Stimulated activated naive CD8-positive, alpha-beta T cell treated with anti-CD3 and anti-CD28 coated beads, Interleukin-15, Interleukin-2, amounts not matched to agents 100 ng/mL and 50 ng/mL, for 24 hours (primary cell): ENCODE data around the gene TBC1D22A.

ENCODE experiments used
- H3K27ac Mint-ChIP-seq: one replicate; pipeline ENCODE4 v1.8.0; 2021; ENCODE audit warnings: mild to moderate bottlenecking, mixed read lengths
- H3K27me3 Mint-ChIP-seq: one replicate; pipeline ENCODE4 v1.8.0; 2021; ENCODE audit warnings: mixed read lengths
- H3K36me3 Mint-ChIP-seq: one replicate; pipeline ENCODE4 v1.8.0; 2021; ENCODE audit warnings: low read depth, mixed read lengths
- H3K4me1 Mint-ChIP-seq: one replicate; pipeline ENCODE4 v1.8.0; 2021; ENCODE audit warnings: low read depth, mixed read lengths
- H3K4me3 Mint-ChIP-seq: one replicate; pipeline ENCODE4 v1.8.0; 2021; ENCODE audit warnings: mild to moderate bottlenecking, mixed read lengths
- H3K9me3 Mint-ChIP-seq: one replicate; pipeline ENCODE4 v1.8.0; 2021; ENCODE audit warnings: mixed read lengths

Gene TBC1D22A

DNA sequence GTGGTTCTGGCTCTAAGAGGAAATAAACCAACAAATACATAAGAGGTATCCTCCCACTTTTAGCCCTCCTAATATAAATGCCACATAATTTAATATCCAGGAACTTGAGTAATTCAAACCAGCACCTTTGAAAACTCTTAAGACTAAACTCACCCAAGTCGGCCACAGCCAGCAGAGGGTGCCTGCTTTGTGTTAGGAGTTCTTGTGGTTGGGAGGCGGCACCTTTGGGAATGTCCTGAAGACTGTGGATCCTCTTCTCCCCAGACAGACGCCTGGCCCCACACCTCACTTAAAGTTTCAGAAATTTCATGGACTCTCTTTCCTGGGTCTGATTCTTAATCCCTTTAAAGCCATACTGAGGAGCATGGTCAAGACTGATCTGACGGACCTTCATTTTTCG, 169.0 kb downstream of the TBC1D22A start:
- Mint-ChIP-seq H3K36me3 (peaks cover 36% of the 10 kb centered on the region), H3K4me1 (peaks cover 30% of the 10 kb centered on the region), H3K9me3 (no peaks in the 10 kb centered on the region), H3K4me3 (no peak overlapping the region), H3K27ac (peak overlapping the region; percentile 42), H3K27me3 (no peaks in the 10 kb centered on the region)

DNA sequence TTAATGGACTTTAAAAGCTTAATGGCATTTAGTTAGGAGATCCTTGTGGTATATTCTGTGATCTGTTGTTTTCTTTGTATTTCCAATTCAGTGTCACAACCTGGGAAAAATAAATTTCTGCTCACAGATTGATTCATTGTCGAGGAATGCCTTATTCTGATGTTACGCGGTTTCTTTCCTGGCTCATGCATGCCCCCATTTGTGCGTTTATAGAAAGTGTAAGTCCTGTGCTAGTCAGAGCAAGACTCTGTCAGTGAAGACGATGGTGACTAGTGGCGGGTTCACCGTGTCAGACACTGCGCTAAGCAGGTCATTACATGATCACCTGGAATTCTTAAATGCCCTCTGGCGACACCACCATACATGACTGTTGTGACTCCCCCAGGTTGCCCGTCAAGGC, 169.4 kb downstream of the TBC1D22A start:
- no peak overlapping the region for H3K4me3 Mint-ChIP-seq
- H3K9me3 Mint-ChIP-seq, result no peaks in the 10 kb centered on the region
- peak overlapping the region; percentile 42 for H3K27ac Mint-ChIP-seq
- peaks cover 30% of the 10 kb centered on the region for H3K4me1 Mint-ChIP-seq
- peaks cover 36% of the 10 kb centered on the region for H3K36me3 Mint-ChIP-seq
- H3K27me3 Mint-ChIP-seq, result no peaks in the 10 kb centered on the region

DNA sequence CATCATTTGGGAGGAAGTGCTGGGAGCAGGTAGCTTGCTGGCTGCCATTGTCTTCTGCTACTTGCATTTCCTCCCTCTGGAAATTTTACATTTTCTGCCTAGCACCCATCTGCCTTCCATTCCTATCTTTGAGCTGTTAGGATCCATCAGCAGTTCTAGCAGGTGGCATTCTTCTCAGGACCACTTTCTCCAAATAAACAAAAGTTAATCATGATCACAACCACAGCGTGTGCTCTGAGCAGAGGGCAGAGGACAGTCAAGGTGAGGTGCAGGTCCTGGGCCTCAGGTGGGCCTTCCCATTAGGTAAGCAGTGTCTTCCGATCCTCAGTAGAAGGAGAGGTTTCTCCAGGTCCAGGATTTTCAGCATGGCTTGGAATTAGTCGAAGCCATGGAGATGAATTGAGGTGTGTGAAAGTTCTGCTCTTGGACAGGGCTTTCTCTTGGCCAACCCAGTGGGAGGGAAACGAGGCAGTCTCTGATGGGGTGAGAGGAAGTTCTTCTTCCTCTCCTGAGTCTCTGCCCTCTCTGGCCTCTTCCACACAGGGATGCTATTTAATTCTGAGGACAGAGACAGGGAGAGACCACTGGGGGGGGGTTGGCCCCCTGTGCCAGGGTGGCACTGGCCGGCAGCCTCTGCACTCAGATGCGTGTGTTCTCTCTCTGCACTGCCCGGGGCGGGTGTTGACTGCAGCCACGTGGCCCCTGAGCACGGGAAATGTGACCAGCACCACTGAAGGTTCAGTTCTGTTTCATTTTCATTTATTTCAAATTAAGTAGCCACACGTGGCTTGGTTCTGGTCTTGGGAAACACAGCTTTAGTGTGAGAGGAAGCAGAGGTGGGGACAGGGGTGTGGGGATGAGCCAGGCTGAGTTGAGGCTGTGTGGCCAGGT, 170.8 kb downstream of the TBC1D22A start:
- Mint-ChIP-seq H3K27ac (peak overlapping the region; percentile 61), H3K36me3 (peaks cover 35% of the 10 kb centered on the region), H3K9me3 (no peaks in the 10 kb centered on the region), H3K4me1 (peaks cover 30% of the 10 kb centered on the region), H3K27me3 (no peaks in the 10 kb centered on the region), H3K4me3 (peak overlapping the region; percentile 13)

DNA sequence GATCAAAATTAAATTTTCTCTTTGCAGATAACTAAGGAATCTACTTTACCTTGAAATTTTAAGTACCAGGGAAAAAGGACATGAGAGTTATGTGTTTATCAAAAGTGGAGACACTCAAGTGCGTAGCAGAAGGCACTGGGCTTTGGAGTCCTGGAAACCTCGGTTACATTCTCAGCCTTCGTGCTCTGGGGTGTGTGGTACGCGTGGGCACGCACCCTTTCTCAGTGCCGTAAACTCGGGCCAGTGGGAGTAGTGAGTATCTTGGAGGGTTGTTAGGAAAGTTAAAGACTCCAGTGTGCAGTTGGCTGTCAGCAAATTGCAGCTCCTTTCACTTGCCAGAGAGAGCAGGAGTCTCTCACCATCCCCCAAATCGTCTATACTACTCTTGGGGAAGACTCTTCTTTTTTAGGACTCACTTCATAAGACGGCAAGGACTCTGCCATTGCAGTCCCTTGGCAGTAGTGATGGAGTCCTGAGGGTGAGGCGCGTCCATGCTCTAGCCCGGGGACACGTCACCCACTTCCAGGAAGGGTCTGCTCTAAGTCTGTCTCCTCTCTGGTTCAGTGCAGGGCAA, 171.8 kb downstream of the TBC1D22A start:
- H3K27me3 Mint-ChIP-seq, result no peaks in the 10 kb centered on the region

DNA sequence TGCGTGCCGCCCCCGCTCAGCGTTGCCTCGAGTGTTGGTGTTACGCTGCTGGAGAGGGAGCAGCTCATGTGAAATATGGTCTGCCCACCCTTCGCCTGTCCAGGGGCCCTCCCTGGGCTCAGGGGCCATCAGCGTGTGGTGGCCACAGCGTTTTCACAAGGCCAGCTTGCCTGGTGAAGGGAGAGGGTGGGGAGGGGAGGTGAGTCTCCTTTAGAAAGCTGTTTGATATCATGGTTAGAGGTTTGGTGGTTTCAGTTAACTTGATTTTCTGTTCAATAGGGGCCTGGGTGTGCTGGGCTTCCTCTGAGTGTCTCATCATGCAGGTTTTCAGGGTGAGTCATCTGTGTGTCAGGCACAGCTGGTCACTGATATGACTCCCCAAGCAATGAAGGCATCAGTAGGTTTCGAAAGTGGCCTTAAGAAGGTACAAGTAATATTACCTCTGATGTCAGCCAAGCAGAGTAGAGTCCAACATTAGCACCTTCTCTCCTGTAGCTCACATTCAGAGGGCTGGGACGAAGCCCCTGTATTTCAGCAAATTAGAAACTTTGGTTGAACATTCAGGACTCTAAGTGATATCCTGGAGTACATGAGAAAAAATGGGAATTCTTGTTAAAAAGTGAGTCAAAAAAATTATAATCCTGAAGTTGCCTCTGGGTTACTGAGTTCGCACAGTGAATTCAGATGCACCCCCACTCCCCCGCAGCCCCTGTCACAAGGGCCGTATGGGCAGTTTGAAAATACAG, 172.5 kb downstream of the TBC1D22A start:
- Mint-ChIP-seq H3K4me1 (peaks cover 30% of the 10 kb centered on the region), H3K27ac (peak overlapping the region; percentile 83), H3K27me3 (no peaks in the 10 kb centered on the region), H3K9me3 (no peaks in the 10 kb centered on the region), H3K4me3 (peak overlapping the region; percentile 23), H3K36me3 (peaks cover 38% of the 10 kb centered on the region)

More for the DNA sequence above, 171.8 kb downstream of the TBC1D22A start:
- H3K36me3 Mint-ChIP-seq, result peaks cover 37% of the 10 kb centered on the region
- peaks cover 30% of the 10 kb centered on the region for H3K4me1 Mint-ChIP-seq
- peak overlapping the region; percentile 83 for H3K27ac Mint-ChIP-seq
- peak overlapping the region; percentile 23 for H3K4me3 Mint-ChIP-seq
- H3K9me3 Mint-ChIP-seq, result no peaks in the 10 kb centered on the region

DNA sequence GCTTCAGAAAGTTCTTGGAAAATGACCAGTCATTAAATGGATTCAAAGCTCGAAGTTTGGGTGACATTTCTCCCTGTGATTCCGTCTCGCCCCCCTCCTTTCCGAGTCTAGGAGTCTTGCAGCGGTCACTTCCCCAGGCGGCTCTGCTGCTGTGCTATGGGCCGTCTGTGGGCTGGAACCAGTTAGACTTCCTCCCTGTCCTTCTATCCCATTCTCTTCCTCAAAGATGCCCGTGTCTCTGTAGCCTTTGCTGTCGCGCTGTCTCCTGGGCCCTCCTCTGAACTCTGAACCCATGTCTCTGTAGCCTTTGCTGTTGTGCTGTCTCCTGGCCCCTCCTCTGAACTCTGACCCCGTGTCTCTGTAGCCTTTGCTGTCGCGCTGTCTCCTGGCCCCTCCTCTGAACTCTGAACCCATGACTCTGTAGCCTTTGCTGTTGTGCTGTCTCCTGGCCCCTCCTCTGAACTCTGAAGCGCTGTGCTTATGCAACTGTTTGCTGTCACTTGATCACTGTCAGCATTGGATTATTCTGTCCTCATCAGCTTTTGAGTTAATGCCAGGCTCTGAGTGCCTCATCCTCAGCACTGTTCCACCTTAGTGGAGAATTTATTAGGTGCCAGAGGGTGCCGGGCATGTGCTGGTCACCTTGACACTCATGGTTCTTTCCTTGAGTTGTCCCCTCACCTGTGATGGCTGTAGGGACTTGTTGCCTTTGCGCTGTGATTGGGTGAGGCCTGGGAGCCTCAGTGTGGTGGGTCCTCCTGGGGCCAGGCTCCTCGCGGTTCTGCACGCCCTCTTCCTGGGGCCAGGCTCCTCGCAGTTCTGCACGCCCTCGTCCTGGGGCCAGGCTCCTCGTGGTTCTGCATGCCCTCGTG, 173.3 kb downstream of the TBC1D22A start:
- H3K9me3 Mint-ChIP-seq, result no peaks in the 10 kb centered on the region
- no peaks in the 10 kb centered on the region for H3K27me3 Mint-ChIP-seq
- no peak overlapping the region for H3K27ac Mint-ChIP-seq
- peaks cover 30% of the 10 kb centered on the region for H3K4me1 Mint-ChIP-seq
- H3K36me3 Mint-ChIP-seq, result peaks cover 32% of the 10 kb centered on the region
- H3K4me3 Mint-ChIP-seq, result no peak overlapping the region

DNA sequence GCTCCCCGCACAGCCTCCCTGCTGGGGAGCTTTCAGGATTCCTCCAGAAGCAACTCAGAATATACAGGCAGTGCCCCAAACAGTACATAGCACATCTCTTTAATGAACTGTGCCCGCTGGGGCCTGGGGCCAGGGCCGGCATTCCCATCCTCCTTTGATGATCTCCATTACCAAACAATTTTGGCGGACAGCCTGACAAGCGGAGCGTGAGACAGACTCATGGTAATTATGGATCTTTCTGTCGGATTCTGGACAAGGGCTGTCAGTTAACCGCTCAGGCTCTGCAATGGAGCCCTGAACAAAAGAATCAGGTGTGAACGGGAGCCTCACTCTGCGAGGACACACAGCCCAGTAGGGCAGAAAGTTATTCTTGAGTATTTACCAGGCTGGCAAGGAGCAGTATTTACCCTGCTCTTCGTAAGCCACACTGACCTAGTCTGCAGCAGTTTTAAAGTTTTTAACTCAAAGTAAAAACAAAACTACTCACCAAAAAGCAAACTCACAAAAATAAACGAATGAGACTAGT, 174.0 kb downstream of the TBC1D22A start:
- peaks cover 27% of the 10 kb centered on the region for H3K36me3 Mint-ChIP-seq

DNA sequence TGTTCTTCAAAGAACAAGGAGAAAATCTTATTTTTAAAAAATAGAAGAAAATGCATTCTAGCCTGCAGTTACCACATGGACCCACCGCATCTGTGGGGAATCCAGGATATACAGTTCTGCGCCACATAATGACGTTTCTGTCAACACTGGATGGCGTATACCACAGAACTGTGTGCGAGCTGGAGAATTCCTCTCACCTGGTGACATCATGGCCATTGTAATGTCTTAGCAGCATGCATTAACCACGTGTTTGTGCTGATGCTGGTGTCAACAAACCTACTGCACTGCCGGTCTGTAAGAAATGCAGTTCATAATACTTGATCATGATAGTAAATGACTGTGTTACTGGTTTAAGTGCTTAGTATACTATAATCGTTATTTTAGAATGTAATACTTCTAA, 174.7 kb downstream of the TBC1D22A start:
- peaks cover 30% of the 10 kb centered on the region for H3K4me1 Mint-ChIP-seq
- H3K27me3 Mint-ChIP-seq, result no peaks in the 10 kb centered on the region
- no peak overlapping the region for H3K4me3 Mint-ChIP-seq
- H3K36me3 Mint-ChIP-seq, result peaks cover 20% of the 10 kb centered on the region
- no peak overlapping the region for H3K27ac Mint-ChIP-seq
- no peaks in the 10 kb centered on the region for H3K9me3 Mint-ChIP-seq

More for the DNA sequence above, 174.0 kb downstream of the TBC1D22A start:
- Mint-ChIP-seq H3K9me3 (no peaks in the 10 kb centered on the region), H3K27ac (no peak overlapping the region), H3K4me1 (peaks cover 30% of the 10 kb centered on the region), H3K4me3 (no peak overlapping the region), H3K27me3 (no peaks in the 10 kb centered on the region)

DNA sequence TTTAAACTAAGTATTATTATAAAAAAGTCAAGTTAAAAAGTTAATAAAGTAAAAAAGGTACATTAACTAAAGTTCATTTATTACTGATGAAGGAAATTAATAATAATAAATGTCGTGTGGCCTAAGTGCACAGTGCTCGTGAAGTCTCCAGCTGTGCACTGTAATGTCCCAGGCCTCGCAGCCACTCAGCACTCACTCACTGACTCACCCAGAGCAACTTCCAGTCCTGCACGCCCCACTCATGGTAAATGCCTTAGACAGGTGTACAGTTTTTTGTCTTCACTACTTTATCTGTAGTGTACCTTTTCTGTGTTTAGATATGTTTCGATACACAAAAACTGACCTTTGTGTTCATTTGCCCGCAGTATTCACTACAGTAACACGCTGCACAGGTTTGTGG, 175.5 kb downstream of the TBC1D22A start:
- Mint-ChIP-seq H3K4me1 (peaks cover 36% of the 10 kb centered on the region), H3K36me3 (peaks cover 25% of the 10 kb centered on the region), H3K27ac (no peak overlapping the region), H3K27me3 (no peaks in the 10 kb centered on the region), H3K4me3 (no peak overlapping the region), H3K9me3 (no peaks in the 10 kb centered on the region)

DNA sequence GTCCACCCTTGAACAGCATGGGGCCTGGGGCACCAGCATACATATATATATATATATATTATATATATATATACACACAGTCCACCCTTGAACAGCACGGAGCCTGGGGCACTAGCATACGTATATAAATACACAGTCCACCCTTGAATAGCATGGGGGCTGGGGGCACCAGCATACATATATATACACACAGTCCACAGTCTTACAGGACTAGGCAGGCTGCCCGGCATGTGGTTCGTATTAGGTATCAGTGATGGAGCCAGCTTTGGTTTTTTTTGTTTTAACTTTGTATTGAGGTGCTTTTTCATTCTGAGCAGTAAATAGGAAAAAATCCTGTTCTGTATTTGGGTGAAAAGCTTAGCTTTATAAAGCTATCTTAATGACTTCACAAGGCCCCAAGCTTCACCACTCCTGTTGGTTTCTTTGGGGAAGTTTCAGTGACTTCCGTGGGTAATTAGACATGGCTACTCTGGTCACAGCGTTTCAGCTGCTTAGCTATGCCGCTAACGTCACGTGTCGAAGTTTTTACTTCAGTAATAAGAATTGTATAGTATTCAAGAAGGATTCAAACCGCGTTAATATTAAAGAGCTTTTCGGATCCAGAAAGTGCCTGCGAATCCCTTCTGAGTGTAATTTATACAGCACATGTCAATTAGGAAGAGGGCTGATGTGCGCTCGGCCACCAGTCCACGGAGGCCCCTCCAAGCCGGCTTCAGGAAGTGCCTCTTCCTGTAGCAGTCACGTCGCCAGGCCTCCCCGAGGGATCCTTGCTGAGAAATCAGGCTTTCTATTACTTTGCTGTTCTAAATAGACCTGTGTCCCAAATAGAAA, 179.7 kb downstream of the TBC1D22A start:
- Mint-ChIP-seq H3K4me3 (no peak overlapping the region), H3K27me3 (no peaks in the 10 kb centered on the region), H3K36me3 (peaks cover 34% of the 10 kb centered on the region), H3K4me1 (peaks cover 6% of the 10 kb centered on the region), H3K27ac (peak overlapping the region; percentile 59), H3K9me3 (no peaks in the 10 kb centered on the region)

DNA sequence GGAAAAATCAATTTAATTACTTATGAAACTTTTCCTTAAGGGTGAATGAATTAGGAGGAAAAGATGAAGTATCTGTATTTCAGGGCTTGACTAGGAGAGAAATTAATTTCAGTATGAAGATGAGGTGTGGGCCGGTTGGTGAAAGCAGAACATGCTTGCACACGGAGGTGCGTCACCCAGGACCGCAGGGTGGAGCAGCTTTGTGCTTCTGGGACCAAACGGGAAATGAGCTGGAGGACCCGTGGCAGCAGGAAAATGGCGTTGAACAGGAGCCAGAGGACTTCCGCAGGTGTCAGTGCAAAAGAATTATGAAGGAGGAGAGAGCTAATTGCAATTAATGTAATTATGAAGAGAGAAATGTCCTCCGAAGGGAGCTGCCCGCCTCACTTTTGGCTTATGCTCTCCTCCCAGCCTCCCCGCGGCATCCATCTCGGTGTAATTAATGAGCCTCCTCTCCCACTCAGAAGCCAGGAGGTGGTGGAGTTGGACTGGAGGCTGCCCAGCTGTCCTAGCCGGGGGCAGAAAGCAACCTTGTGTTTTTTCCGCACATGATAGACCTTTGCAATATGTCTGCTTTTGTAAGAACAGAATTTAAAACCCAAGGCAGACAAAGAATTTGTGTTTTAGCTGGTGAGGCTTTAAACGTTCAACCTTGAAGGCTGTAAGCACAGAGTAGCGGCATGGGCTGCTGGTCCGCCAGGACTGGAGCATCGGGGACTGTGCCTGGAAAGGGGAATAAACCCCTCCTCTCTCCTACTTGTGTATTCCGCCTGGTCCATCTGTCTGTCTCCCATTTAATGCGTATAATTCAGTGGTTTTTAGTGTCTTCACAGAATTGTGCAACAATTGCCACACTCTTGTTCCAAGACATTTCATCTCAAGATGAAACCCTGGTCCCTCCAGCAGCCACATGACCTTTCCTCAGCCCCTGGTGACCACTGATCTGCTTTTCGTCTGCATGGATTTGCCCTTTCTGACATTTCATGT, 180.6 kb downstream of the TBC1D22A start:
- Mint-ChIP-seq H3K27ac (peak overlapping the region; percentile 59), H3K27me3 (no peaks in the 10 kb centered on the region), H3K4me1 (peaks cover 6% of the 10 kb centered on the region), H3K36me3 (peaks cover 38% of the 10 kb centered on the region), H3K4me3 (no peak overlapping the region), H3K9me3 (no peaks in the 10 kb centered on the region)

DNA sequence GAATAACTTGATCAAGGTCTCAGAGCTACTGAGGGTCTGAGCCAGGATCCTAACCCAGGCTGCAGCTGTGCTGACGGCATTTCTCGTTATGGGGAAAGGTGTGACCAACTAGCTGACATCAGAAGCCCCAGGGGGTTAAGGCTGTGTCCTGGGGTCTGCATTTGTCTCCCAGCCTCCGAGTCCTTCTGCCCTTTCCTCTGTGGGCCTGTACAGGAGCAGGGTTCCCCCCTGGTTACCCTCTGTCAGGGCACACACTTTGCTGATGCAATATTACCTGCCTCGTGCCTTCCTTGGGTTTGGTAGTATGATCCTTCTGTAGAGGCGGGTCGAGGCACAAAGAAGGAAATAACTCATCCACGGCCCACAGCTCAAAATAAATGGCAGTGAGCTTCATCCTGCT, 183.0 kb downstream of the TBC1D22A start:
- no peak overlapping the region for H3K27ac Mint-ChIP-seq
- peaks cover 6% of the 10 kb centered on the region for H3K4me1 Mint-ChIP-seq
- no peaks in the 10 kb centered on the region for H3K27me3 Mint-ChIP-seq
- peaks cover 44% of the 10 kb centered on the region for H3K36me3 Mint-ChIP-seq
- no peaks in the 10 kb centered on the region for H3K9me3 Mint-ChIP-seq
- H3K4me3 Mint-ChIP-seq, result no peak overlapping the region
